ENCODE measurements around the gene HPD. TPM values are rescaled to one million over a fixed set of nuclear protein-coding genes. Genes with fewer than 3 reads are reported as not detected.
A peak's percentile ranks its signal among the peaks of the same experiment; 100 is the strongest.
"Not testable (repeated sequence)": the region's sequence is repeated elsewhere in the genome, so short reads cannot be mapped to it uniquely, and the experiment has no call there.

Gene HPD
- total and polyA plus RNA-seq, 9 donors, result 0.04 to 0.15 (median 0.11) TPM; not detected in 4

- peaks cover 16% of the 10 kb centered on the region for H3K36me3 ChIP-seq (ENCODE audit: control insufficient read depth, insufficient read depth, low read length)
- peaks cover 67% of the 10 kb centered on the region for H3K4me1 ChIP-seq (ENCODE audit: control insufficient read depth, insufficient read depth, low read length)
- H3K4me3 ChIP-seq (ENCODE audit: low read length), result peak overlapping the region; percentile 28
- H3K27me3 ChIP-seq (ENCODE audit: control insufficient read depth, insufficient read depth, low read length), result peaks cover 8% of the 10 kb centered on the region
- 19% methylated on average over 40 of the region's 48 CpGs for WGBS (ENCODE audit: insufficient coverage)
- H3K27ac ChIP-seq (ENCODE audit: low read length), result no peak overlapping the region
- no peaks in the 10 kb centered on the region for H3K9me3 ChIP-seq (replicated peaks; ENCODE audit: control insufficient read depth, low read depth, low read length)
- no peak for DNase-seq
Measured at GRCh38 chr12:121792607-121793439, 65.8 kb downstream of the HPD start.

DNA sequence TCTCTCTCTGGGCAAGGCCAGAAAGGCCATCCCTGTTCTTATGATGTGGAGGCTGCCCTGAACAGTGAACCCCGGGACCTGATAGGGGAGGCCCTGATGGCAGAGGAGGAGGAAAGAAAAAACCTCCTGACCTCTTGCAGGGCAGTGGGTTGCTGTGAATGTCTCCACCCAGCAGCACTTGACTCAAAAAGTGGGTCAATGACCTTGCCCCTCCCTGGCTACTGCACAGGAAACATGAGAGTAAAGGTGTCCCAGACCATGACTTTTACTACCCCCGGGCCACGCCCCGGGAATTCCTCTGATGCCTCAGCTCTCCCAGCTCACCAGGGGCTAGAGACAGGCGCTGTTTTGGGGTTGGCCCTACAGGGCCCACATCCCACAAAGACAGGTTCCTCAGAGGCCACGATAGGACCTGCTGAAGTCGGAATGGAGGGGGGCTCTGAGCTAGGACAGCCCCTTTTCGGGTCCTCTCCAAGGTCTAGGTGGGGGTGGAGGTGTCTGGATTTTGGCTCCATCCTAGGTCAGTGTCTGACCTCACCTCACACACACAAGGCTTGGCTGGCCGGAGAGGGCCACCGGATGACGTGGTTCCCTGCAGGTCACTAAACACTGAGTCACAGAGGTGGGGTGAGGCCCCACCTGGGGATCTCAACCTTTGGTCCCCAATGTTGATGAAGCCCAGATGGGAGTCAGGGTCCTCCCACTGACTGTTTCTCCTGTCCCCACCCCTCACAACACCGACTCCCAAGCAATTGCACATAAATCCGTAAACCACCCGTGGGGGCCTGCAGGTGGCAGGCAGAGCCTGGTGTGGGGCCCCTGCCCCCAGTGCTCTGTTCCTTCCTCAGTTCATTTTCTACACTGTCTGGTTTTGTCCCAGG, 66.7 kb downstream of the HPD start:
- no peak for DNase-seq
- H3K27ac ChIP-seq (ENCODE audit: low read length), result no peak overlapping the region
- peaks cover 58% of the 10 kb centered on the region for H3K4me1 ChIP-seq (ENCODE audit: control insufficient read depth, insufficient read depth, low read length)
- H3K9me3 ChIP-seq (replicated peaks; ENCODE audit: control insufficient read depth, low read depth, low read length), result no peaks in the 10 kb centered on the region
- 74% methylated on average over 8 of the region's 14 CpGs for WGBS (ENCODE audit: insufficient coverage)
- peaks cover 8% of the 10 kb centered on the region for H3K27me3 ChIP-seq (ENCODE audit: control insufficient read depth, insufficient read depth, low read length)
- H3K4me3 ChIP-seq (ENCODE audit: low read length), result no peak overlapping the region
- peaks cover 16% of the 10 kb centered on the region for H3K36me3 ChIP-seq (ENCODE audit: control insufficient read depth, insufficient read depth, low read length)

- not testable (repeated sequence) for H3K27ac ChIP-seq (ENCODE audit: low read length); H3K9me3 ChIP-seq (replicated peaks; ENCODE audit: control insufficient read depth, low read depth, low read length); H3K36me3 ChIP-seq (ENCODE audit: control insufficient read depth, insufficient read depth, low read length); DNase-seq; H3K4me3 ChIP-seq (ENCODE audit: low read length); H3K27me3 ChIP-seq (ENCODE audit: control insufficient read depth, insufficient read depth, low read length)
- peaks cover 47% of the 10 kb centered on the region for H3K4me1 ChIP-seq (ENCODE audit: control insufficient read depth, insufficient read depth, low read length)
- 91% methylated on average over 6 of the region's 8 CpGs for WGBS (ENCODE audit: insufficient coverage)
Measured at GRCh38 chr12:121790785-121791184, 67.9 kb downstream of the HPD start.

DNA sequence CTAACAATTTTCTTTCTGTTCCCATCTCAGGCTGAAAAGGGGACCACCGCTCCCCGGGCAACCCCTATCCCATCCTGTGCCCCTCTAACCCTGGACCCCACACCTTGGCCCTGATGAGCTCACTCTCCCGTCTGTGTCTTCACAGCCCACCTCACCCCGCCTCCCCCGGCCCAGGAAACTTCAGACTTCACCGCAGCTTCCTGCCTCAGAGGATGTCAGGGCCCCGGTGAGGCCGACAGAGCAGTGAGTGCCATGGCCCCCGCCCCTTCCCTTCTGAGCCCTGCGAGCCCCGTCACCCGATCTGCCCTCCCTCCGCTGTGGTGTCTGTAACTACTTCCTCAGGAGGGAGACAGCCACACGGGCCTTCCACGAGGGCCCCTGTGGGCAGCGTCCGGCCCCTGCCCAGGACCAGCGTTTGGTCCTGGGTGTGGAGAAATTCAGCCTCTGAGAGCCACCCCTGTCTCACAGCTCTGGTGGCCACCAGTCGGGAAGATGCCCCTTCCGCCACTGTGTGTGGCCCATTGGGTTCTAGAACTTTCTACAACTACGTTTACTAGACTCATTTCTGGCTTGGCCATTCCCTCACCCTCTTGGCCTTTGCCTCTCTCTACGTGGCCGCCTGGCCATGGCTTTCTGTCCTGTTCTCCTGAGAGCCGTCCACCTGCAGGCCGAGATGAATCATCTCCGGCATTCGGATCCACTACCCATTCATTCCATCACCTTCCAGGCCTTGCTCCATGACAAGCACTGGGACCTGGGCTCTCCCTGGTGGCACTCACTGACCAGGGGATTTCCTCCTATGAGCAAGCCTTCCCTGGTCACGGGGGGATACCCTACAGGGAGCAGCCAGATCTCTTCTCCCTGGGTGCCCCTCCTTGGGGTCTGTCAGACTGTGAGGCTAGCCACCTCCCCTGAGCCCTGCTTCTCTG, 68.6 kb downstream of the HPD start:
- Histone ChIP-seq H3K9me3 (replicated peaks; ENCODE audit: control insufficient read depth, low read depth, low read length) (no peaks in the 10 kb centered on the region), H3K36me3 (ENCODE audit: control insufficient read depth, insufficient read depth, low read length) (peaks cover 1% of the 10 kb centered on the region), H3K27me3 (ENCODE audit: control insufficient read depth, insufficient read depth, low read length) (peaks cover 8% of the 10 kb centered on the region), H3K4me1 (ENCODE audit: control insufficient read depth, insufficient read depth, low read length) (peaks cover 40% of the 10 kb centered on the region), H3K27ac (ENCODE audit: low read length) (peak overlapping the region; percentile 56), H3K4me3 (ENCODE audit: low read length) (no peak overlapping the region)
- WGBS (ENCODE audit: insufficient coverage), result 39% methylated on average over 22 of the region's 28 CpGs
- DNase-seq, result no peak

Other genes with a start within 250 kb of the HPD start
- 12.2 TPM for gene ORAI1, start 232.3 kb downstream of the HPD start, total RNA-seq
- 10 to 100 TPM; 24.5 to 46.8 (median 41.4) TPM for gene ORAI1, start 232.3 kb downstream of the HPD start, polyA plus RNA-seq (ENCODE audit: insufficient read depth in 1 of 8, insufficient read length in 8 of 8, low replicate concordance in 1 of 8)
- 0.13 TPM for gene MORN3, start 189.2 kb downstream of the HPD start, total RNA-seq
- gene MORN3, start 189.2 kb downstream of the HPD start, polyA plus RNA-seq (ENCODE audit: insufficient read depth in 1 of 8, insufficient read length in 8 of 8, low replicate concordance in 1 of 8), result under 1 TPM; 0.16 to 0.96 (median 0.23) TPM
- gene TMEM120B, start 146.1 kb downstream of the HPD start, total RNA-seq, result 10.2 TPM
- 10 to 100 TPM; 13.1 to 28.1 (median 17.5) TPM for gene TMEM120B, start 146.1 kb downstream of the HPD start, polyA plus RNA-seq (ENCODE audit: insufficient read depth in 1 of 8, insufficient read length in 8 of 8, low replicate concordance in 1 of 8)
- 3.3 TPM for gene RHOF, start 65.2 kb downstream of the HPD start, total RNA-seq
- gene RHOF, start 65.2 kb downstream of the HPD start, polyA plus RNA-seq (ENCODE audit: insufficient read depth in 1 of 8, insufficient read length in 8 of 8, low replicate concordance in 1 of 8), result 1 to 10 TPM; 1.2 to 3.5 (median 1.9) TPM
- 3.6 TPM for gene SETD1B, start 54.9 kb downstream of the HPD start, total RNA-seq
- 10 to 100 TPM in 5 of 8 donors, 1 to 10 TPM in 3; 6.6 to 13.4 (median 10.3) TPM for gene SETD1B, start 54.9 kb downstream of the HPD start, polyA plus RNA-seq (ENCODE audit: insufficient read depth in 1 of 8, insufficient read length in 8 of 8, low replicate concordance in 1 of 8)
- 50.9 TPM for gene PSMD9, start 29.9 kb upstream of the HPD start, total RNA-seq
- gene PSMD9, start 29.9 kb upstream of the HPD start, polyA plus RNA-seq (ENCODE audit: insufficient read depth in 1 of 8, insufficient read length in 8 of 8, low replicate concordance in 1 of 8), result 10 to 100 TPM; 42.9 to 55.9 (median 47.6) TPM
- gene CFAP251, start 59.7 kb upstream of the HPD start, total RNA-seq, result 1.7 TPM
- 1 to 10 TPM in 4 of 8 donors, under 1 TPM in 4; 0.74 to 2.1 (median 1.1) TPM for gene CFAP251, start 59.7 kb upstream of the HPD start, polyA plus RNA-seq (ENCODE audit: insufficient read depth in 1 of 8, insufficient read length in 8 of 8, low replicate concordance in 1 of 8)
- 7.8 TPM for gene BCL7A, start 163.0 kb upstream of the HPD start, total RNA-seq
- 10 to 100 TPM; 11.0 to 20.2 (median 16.5) TPM for gene BCL7A, start 163.0 kb upstream of the HPD start, polyA plus RNA-seq (ENCODE audit: insufficient read depth in 1 of 8, insufficient read length in 8 of 8, low replicate concordance in 1 of 8)
- 12.6 TPM for gene MLXIP, start 219.9 kb upstream of the HPD start, total RNA-seq
- 10 to 100 TPM; 19.2 to 34.0 (median 29.2) TPM for gene MLXIP, start 219.9 kb upstream of the HPD start, polyA plus RNA-seq (ENCODE audit: insufficient read depth in 1 of 8, insufficient read length in 8 of 8, low replicate concordance in 1 of 8)

Measured in muscle of leg (tissue), 11 donors.